ENCODE measurements around the gene IQCH. TPM values are rescaled to one million over a fixed set of nuclear protein-coding genes. Genes with fewer than 3 reads are reported as not detected.

Gene IQCH
- polyA plus RNA-seq, 1 donor (not counting 4 experiments of a cell fraction or from before 2014, with no cell fraction given), result 2.6 TPM

GRCh38 chr15:67501836-67502461 is 247.4 kb downstream of the IQCH start:
- dilution Hi-C loops (cut with MboI; ENCODE audit: extremely low pct_ligation_motif_present, low sequenced_read_pairs), result no loop called here
- Histone ChIP-seq H3K79me2 (ENCODE audit: control insufficient read depth, insufficient read depth, low read length) (no peaks in the 10 kb centered on the region), H4K20me1 (ENCODE audit: control insufficient read depth, extremely low read depth, insufficient read depth, low read length) (no peaks in the 10 kb centered on the region), H3K4me1 (ENCODE audit: control insufficient read depth, extremely low read depth, insufficient read depth, low read length) (no peaks in the 10 kb centered on the region), H3K27ac (ENCODE audit: control insufficient read depth, insufficient read depth, low read length) (no peak overlapping the region), H3K4me2 (ENCODE audit: control insufficient read depth, extremely low read depth, insufficient read depth, low read depth, low read length) (no peak overlapping the region), H3K9me1 (ENCODE audit: control insufficient read depth, extremely low read depth, insufficient read depth, low read length) (no peaks in the 10 kb centered on the region), H3K36me3 (ENCODE audit: control insufficient read depth in 2 of 2, extremely low read depth in 1 of 2, insufficient read depth in 2 of 2, low read length in 2 of 2) (no peaks in the 10 kb centered on the region), H3K27me3 (ENCODE audit: control insufficient read depth, extremely low read depth, insufficient read depth, low read length) (no peaks in the 10 kb centered on the region), H3K9ac (ENCODE audit: control insufficient read depth, extremely low read depth, insufficient read depth, low read length) (no peak overlapping the region), H2AFZ (ENCODE audit: control insufficient read depth, low read length) (no peak overlapping the region), H3K4me3 (ENCODE audit: control insufficient read depth in 2 of 3, extremely low read depth in 1 of 3, insufficient read depth in 2 of 3, low read depth in 1 of 3, low read length in 3 of 3) (no peak overlapping the region), H3K9me3 (ENCODE audit: control insufficient read depth, low read depth, low read length) (no peaks in the 10 kb centered on the region)
- no peak for FAIRE-seq
- no peak for TF ChIP-seq EZH2 (IDR thresholded peaks at IDR 0.05; ENCODE audit: low read length)
- no peak for TF ChIP-seq CTCF (optimal IDR thresholded peaks at IDR 0.05 in 1 of 3, IDR thresholded peaks at IDR 0.05 in 1 of 3, conservative IDR thresholded peaks at IDR 0.05 in 1 of 3; ENCODE audit: extremely low read depth in 1 of 3, insufficient read depth in 2 of 3, low read length in 3 of 3)
- DNase-seq (ENCODE audit: low read depth, low spot score), result no peak

GRCh38 chr15:67504056-67504455 is 249.5 kb downstream of the IQCH start:
- H3K4me3 ChIP-seq (ENCODE audit: control insufficient read depth in 2 of 3, extremely low read depth in 1 of 3, insufficient read depth in 2 of 3, low read depth in 1 of 3, low read length in 3 of 3), result no peak overlapping the region
- dilution Hi-C loops (cut with MboI; ENCODE audit: extremely low pct_ligation_motif_present, low sequenced_read_pairs), result no loop called here
- H3K4me2 ChIP-seq (ENCODE audit: control insufficient read depth, extremely low read depth, insufficient read depth, low read depth, low read length), result no peak overlapping the region
- H4K20me1 ChIP-seq (ENCODE audit: control insufficient read depth, extremely low read depth, insufficient read depth, low read length), result no peaks in the 10 kb centered on the region
- H3K9me1 ChIP-seq (ENCODE audit: control insufficient read depth, extremely low read depth, insufficient read depth, low read length), result no peaks in the 10 kb centered on the region
- H2AFZ ChIP-seq (ENCODE audit: control insufficient read depth, low read length), result no peak overlapping the region
- H3K27ac ChIP-seq (ENCODE audit: control insufficient read depth, insufficient read depth, low read length), result no peak overlapping the region
- DNase-seq (ENCODE audit: low read depth, low spot score) (no peak), FAIRE-seq (no peak)
- no peaks in the 10 kb centered on the region for H3K36me3 ChIP-seq (ENCODE audit: control insufficient read depth in 2 of 2, extremely low read depth in 1 of 2, insufficient read depth in 2 of 2, low read length in 2 of 2)
- H3K27me3 ChIP-seq (ENCODE audit: control insufficient read depth, extremely low read depth, insufficient read depth, low read length), result no peaks in the 10 kb centered on the region
- no peaks in the 10 kb centered on the region for H3K4me1 ChIP-seq (ENCODE audit: control insufficient read depth, extremely low read depth, insufficient read depth, low read length)
- no peak for TF ChIP-seq EZH2 (IDR thresholded peaks at IDR 0.05; ENCODE audit: low read length)
- no peak for TF ChIP-seq CTCF (optimal IDR thresholded peaks at IDR 0.05 in 1 of 3, IDR thresholded peaks at IDR 0.05 in 1 of 3, conservative IDR thresholded peaks at IDR 0.05 in 1 of 3; ENCODE audit: extremely low read depth in 1 of 3, insufficient read depth in 2 of 3, low read length in 3 of 3)
- no peaks in the 10 kb centered on the region for H3K79me2 ChIP-seq (ENCODE audit: control insufficient read depth, insufficient read depth, low read length)
- no peaks in the 10 kb centered on the region for H3K9me3 ChIP-seq (ENCODE audit: control insufficient read depth, low read depth, low read length)
- H3K9ac ChIP-seq (ENCODE audit: control insufficient read depth, extremely low read depth, insufficient read depth, low read length), result no peak overlapping the region
